ENCODE measurements around the gene SBF2. TPM values are rescaled to one million over a fixed set of nuclear protein-coding genes. Genes with fewer than 3 reads are reported as not detected.

SBF2 gene
- total and polyA plus RNA-seq, 2 donors (not counting 3 experiments of a cell fraction or from before 2014, with no cell fraction given): 15.4 to 42.4 TPM

- Histone ChIP-seq H3K4me3 (replicated peaks in 1 of 3; ENCODE audit: insufficient read depth in 1 of 3, low read depth in 1 of 3, low read length in 3 of 3) (peak overlapping the region; percentile 50 to 93 (median 50)), H3K36me3 (ENCODE audit: control insufficient read depth in 2 of 2, extremely low read depth in 1 of 2, insufficient read depth in 2 of 2, low read length in 2 of 2) (no peaks in the 10 kb centered on the region), H3K79me2 (ENCODE audit: control insufficient read depth, insufficient read depth, low read length) (peaks cover 20% of the 10 kb centered on the region), H3K4me1 (ENCODE audit: control insufficient read depth, extremely low read depth, insufficient read depth, low read length) (peaks cover 28% of the 10 kb centered on the region), H3K4me2 (ENCODE audit: insufficient read depth, low read length) (peak overlapping the region; percentile 91), H3K27ac (ENCODE audit: insufficient read depth, low read depth, low read length) (peak overlapping the region; percentile 26), H3K9me1 (replicated peaks; ENCODE audit: control insufficient read depth, extremely low read depth, insufficient read depth, low read length) (no peaks in the 10 kb centered on the region), H3K27me3 (ENCODE audit: control insufficient read depth in 2 of 2, insufficient read depth in 2 of 2, low read length in 2 of 2) (no peaks in the 10 kb centered on the region), H4K20me1 (replicated peaks; ENCODE audit: control insufficient read depth, extremely low read depth, insufficient read depth, low read length) (no peaks in the 10 kb centered on the region), H2AFZ (ENCODE audit: low read depth, low read length) (peak overlapping the region; percentile 93), H3K9ac (replicated peaks; ENCODE audit: extremely low read depth, insufficient read depth, low read length) (peak overlapping the region; percentile 72), H3K9me3 (replicated peaks; ENCODE audit: control insufficient read depth, insufficient read depth, low read length) (no peaks in the 10 kb centered on the region)
- ChIA-PET POLR2A (interaction anchor here (1.1 to 1.4 kb wide), 3 partner anchors 163 to 544 kb away, joined by 3 to 5 read pairs (median 3); partner anchors contain the start of gene CTR9), CTCF (interaction anchor here (0.7 to 9.0 kb wide), 22 partner anchors 10 to 689 kb away, joined by 3 to 104 read pairs (median 4); no protein-coding TSS in a partner anchor)
- intact Hi-C loops (cut with micrococcal nuclease): loop anchor here (1.0 kb wide), 1 partner anchor 9 kb away; the partner anchor contains the start of gene SBF2
- DNase-seq (ENCODE audit: low read depth, low spot score) (peak; percentile 74), FAIRE-seq (peak; percentile 70)
- peak; percentile 51 for TF ChIP-seq POLR2AphosphoS5 (IDR thresholded peaks at IDR 0.05; ENCODE audit: insufficient read depth, low read depth, low read length)
- no peak for TF ChIP-seq GATA2 (IDR thresholded peaks at IDR 0.05; ENCODE audit: insufficient read depth, insufficient read length, low read depth, low read length)
- dilution Hi-C loops (cut with MboI; ENCODE audit: extremely low pct_ligation_motif_present, low sequenced_read_pairs): no loop called here
- BruUV-seq (replicated peaks): no TSS peak
Observed at GRCh38 chr11:10302744-10303557, 8.9 kb upstream of the SBF2 start.

DNA sequence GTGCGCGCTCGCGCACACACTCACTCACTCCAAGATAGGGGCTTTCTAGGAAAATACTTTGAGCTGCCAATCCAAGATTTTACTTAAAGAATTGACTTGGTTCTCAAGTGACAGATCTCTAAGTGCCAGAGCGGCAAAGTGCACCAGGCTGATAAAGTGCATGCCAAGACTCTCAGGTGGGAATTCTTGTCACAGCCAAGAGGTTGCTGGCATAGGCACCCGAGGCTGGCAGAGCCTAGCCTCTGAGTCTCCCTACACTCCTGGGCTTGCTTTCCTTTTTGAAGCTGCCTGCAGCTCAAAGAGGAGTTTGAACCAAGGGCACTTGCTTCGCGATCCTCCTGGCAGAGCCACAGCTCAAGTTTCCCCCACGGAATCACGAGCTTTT is 8.3 kb upstream of the SBF2 start:
- CTCF ChIA-PET: interaction anchor here (0.8 to 9.0 kb wide), 16 partner anchors 9 to 542 kb away, joined by 3 to 104 read pairs (median 5); no protein-coding TSS in a partner anchor
- peak; percentile 38 for FAIRE-seq

More for the DNA sequence above, 8.3 kb upstream of the SBF2 start:
- H3K4me2 ChIP-seq (ENCODE audit: insufficient read depth, low read length): peak overlapping the region; percentile 91
- H3K4me1 ChIP-seq (ENCODE audit: control insufficient read depth, extremely low read depth, insufficient read depth, low read length): peaks cover 32% of the 10 kb centered on the region
- no TSS peak for BruUV-seq (replicated peaks)
- no peaks in the 10 kb centered on the region for H3K9me3 ChIP-seq (replicated peaks; ENCODE audit: control insufficient read depth, insufficient read depth, low read length)
- H3K79me2 ChIP-seq (ENCODE audit: control insufficient read depth, insufficient read depth, low read length): peaks cover 20% of the 10 kb centered on the region
- peak overlapping the region; percentile 93 for H2AFZ ChIP-seq (ENCODE audit: low read depth, low read length)
- peak overlapping the region; percentile 26 for H3K27ac ChIP-seq (ENCODE audit: insufficient read depth, low read depth, low read length)
- H3K27me3 ChIP-seq (ENCODE audit: control insufficient read depth in 2 of 2, insufficient read depth in 2 of 2, low read length in 2 of 2): no peaks in the 10 kb centered on the region
- no peak for DNase-seq (ENCODE audit: low read depth, low spot score)
- no peaks in the 10 kb centered on the region for H3K36me3 ChIP-seq (ENCODE audit: control insufficient read depth in 2 of 2, extremely low read depth in 1 of 2, insufficient read depth in 2 of 2, low read length in 2 of 2)
- peak overlapping the region; percentile 72 for H3K9ac ChIP-seq (replicated peaks; ENCODE audit: extremely low read depth, insufficient read depth, low read length)
- no peaks in the 10 kb centered on the region for H3K9me1 ChIP-seq (replicated peaks; ENCODE audit: control insufficient read depth, extremely low read depth, insufficient read depth, low read length)
- H4K20me1 ChIP-seq (replicated peaks; ENCODE audit: control insufficient read depth, extremely low read depth, insufficient read depth, low read length): no peaks in the 10 kb centered on the region
- intact Hi-C loops (cut with micrococcal nuclease): no loop called here
- TF ChIP-seq MAX (IDR thresholded peaks at IDR 0.05; ENCODE audit: insufficient read depth, insufficient read length) (no peak), GATA2 (IDR thresholded peaks at IDR 0.05; ENCODE audit: insufficient read depth, insufficient read length, low read depth, low read length) (no peak), JUN (IDR thresholded peaks at IDR 0.05; ENCODE audit: borderline replicate concordance, insufficient read depth, insufficient read length, low read depth) (no peak), EZH2 (IDR thresholded peaks at IDR 0.05; ENCODE audit: borderline replicate concordance, low read depth, low read length, severe bottlenecking) (no peak), POLR2AphosphoS5 (IDR thresholded peaks at IDR 0.05; ENCODE audit: insufficient read depth, low read depth, low read length) (no peak), FOS (IDR thresholded peaks at IDR 0.05; ENCODE audit: borderline replicate concordance, insufficient read depth, low read length) (no peak), MYC (IDR thresholded peaks at IDR 0.05; ENCODE audit: low read depth, low read length) (no peak), POLR2A (IDR thresholded peaks at IDR 0.05; ENCODE audit: low read depth, low read length) (no peak)
- TF ChIP-seq, protein P1, sequence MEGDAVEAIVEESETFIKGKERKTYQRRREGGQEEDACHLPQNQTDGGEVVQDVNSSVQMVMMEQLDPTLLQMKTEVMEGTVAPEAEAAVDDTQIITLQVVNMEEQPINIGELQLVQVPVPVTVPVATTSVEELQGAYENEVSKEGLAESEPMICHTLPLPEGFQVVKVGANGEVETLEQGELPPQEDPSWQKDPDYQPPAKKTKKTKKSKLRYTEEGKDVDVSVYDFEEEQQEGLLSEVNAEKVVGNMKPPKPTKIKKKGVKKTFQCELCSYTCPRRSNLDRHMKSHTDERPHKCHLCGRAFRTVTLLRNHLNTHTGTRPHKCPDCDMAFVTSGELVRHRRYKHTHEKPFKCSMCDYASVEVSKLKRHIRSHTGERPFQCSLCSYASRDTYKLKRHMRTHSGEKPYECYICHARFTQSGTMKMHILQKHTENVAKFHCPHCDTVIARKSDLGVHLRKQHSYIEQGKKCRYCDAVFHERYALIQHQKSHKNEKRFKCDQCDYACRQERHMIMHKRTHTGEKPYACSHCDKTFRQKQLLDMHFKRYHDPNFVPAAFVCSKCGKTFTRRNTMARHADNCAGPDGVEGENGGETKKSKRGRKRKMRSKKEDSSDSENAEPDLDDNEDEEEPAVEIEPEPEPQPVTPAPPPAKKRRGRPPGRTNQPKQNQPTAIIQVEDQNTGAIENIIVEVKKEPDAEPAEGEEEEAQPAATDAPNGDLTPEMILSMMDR (IDR thresholded peaks at IDR 0.05; ENCODE audit: extremely low read depth in 1 of 2, insufficient read depth in 1 of 2, low read depth in 1 of 2, low read length in 2 of 2): no peak
- dilution Hi-C loops (cut with MboI; ENCODE audit: extremely low pct_ligation_motif_present, low sequenced_read_pairs): no loop called here
- POLR2A ChIA-PET: interaction anchor here (1.1 to 1.4 kb wide), 2 partner anchors 449 to 543 kb away, joined by 3 to 5 read pairs; partner anchors contain the start of gene CTR9
- H3K4me3 ChIP-seq (replicated peaks in 1 of 3; ENCODE audit: insufficient read depth in 1 of 3, low read depth in 1 of 3, low read length in 3 of 3): peak overlapping the region; percentile 50 to 93 (median 50)
